HEK293 (cell line): ENCODE results near the gene ABHD17C.

Source experiments
- CTCF ChIP-seq: fragments of 450-650 bp; formaldehyde crosslinking; IDR thresholded peaks from 2 replicates; pipeline ENCODE4 v1.5.1; 2016; ENCODE audit warnings: missing biosample characterization, missing genetic modification characterization
- PBX3 ChIP-seq: sonication (generic); formaldehyde crosslinking; IDR thresholded peaks from 2 replicates; pipeline ENCODE4 v1.8.1; 2022; ENCODE audit warnings: mild to moderate bottlenecking, moderate library complexity, missing genetic modification reagents
- PRDM10 ChIP-seq: fragments of 450-650 bp; formaldehyde crosslinking; IDR thresholded peaks from 2 replicates; pipeline ENCODE4 v1.5.1; 2016; ENCODE audit warnings: missing biosample characterization, missing genetic modification characterization
- RBAK ChIP-seq: fragments of 450-650 bp; formaldehyde crosslinking; IDR thresholded peaks from 2 replicates; pipeline ENCODE4 v1.5.1; 2016; ENCODE audit warnings: missing biosample characterization, missing genetic modification characterization
- REPIN1 ChIP-seq: fragments of 450-650 bp; formaldehyde crosslinking; IDR thresholded peaks from 2 replicates; pipeline ENCODE4 v1.5.1; 2017; ENCODE audit warnings: missing biosample characterization, missing genetic modification characterization, low read depth
- REST ChIP-seq: fragments of 450-650 bp; formaldehyde crosslinking; IDR thresholded peaks from 2 replicates; pipeline ENCODE4 v1.5.1; 2016; ENCODE audit warnings: missing biosample characterization, missing genetic modification characterization
- TRIM28 ChIP-seq: IDR thresholded peaks from 2 replicates; pipeline ENCODE4 v1.6.1; 2011; ENCODE audit warnings: low read length, control low read depth, borderline replicate concordance
- ZBTB11 ChIP-seq: fragments of 450-650 bp; formaldehyde crosslinking; conservative IDR thresholded peaks from 2 replicates; pipeline ENCODE4 v1.5.1; 2016; ENCODE audit warnings: low read depth, missing biosample characterization, missing genetic modification characterization
- ZFP69B ChIP-seq: fragments of 450-650 bp; formaldehyde crosslinking; IDR thresholded peaks from 2 replicates; pipeline ENCODE4 v1.5.1; 2016; ENCODE audit warnings: missing biosample characterization, missing genetic modification characterization
- ZNF654 ChIP-seq: fragments of 450-650 bp; formaldehyde crosslinking; IDR thresholded peaks from 2 replicates; pipeline ENCODE4 v1.5.1; 2016; ENCODE audit warnings: low read depth, missing biosample characterization, missing genetic modification characterization

- TF ChIP-seq PBX3 (CRISPR knock-in tag) (no peak), REPIN1 (tag by site-specific recombination) (no peak), PRDM10 (tag by site-specific recombination) (no peak), REST (no peak), TRIM28 (no peak), CTCF (tag by site-specific recombination) (no peak), ZFP69B (tag by site-specific recombination) (no peak), ZBTB11 (tag by site-specific recombination) (no peak), ZNF654 (tag by site-specific recombination) (no peak), RBAK (tag by site-specific recombination) (no peak)
Observed at GRCh38 chr15:80727196-80727595, 32.1 kb downstream of the ABHD17C start.
